H1 (cell line): ENCODE results near the gene LGR4. TPM values are rescaled to one million over a fixed set of nuclear protein-coding genes. Genes with fewer than 3 reads are reported as not detected.
A peak's percentile ranks its signal among the peaks of the same experiment; 100 is the strongest.

Experiments used
- CHD2 ChIP-seq: IDR thresholded peaks from 2 replicates; pipeline ENCODE4 v1.6.1; 2012; ENCODE audit warnings: low read length, improper control_type of control experiment
- CREB1 ChIP-seq: IDR thresholded peaks from 2 replicates; pipeline ENCODE4 v1.6.1; 2012; ENCODE audit warnings: inconsistent platforms
- EGR1 ChIP-seq: IDR thresholded peaks from 2 replicates; pipeline ENCODE4 v1.6.1; 2011; ENCODE audit warnings: low read depth, low read length, borderline replicate concordance
- EP300 ChIP-seq, 2 experiments: IDR thresholded peaks; 1 replicate in 1 of 2; 2 replicates in 1 of 2; pipeline ENCODE4 v1.6.1; 2011 to 2012; ENCODE audit warnings: low read depth in 2 of 2, low read length in 2 of 2, mild to moderate bottlenecking in 2 of 2, borderline replicate concordance in 1 of 2, inconsistent platforms in 1 of 2, moderate library complexity in 1 of 2
- EZH2 ChIP-seq: fragments of 200-600 bp; sonication (generic); IDR thresholded peaks from 2 replicates; pipeline ENCODE4 v1.7.1; 2012; ENCODE audit warnings: low read depth, mild to moderate bottlenecking, moderate library complexity, low read length, inconsistent platforms; ENCODE audit not compliant: severe bottlenecking
- FOSL1 ChIP-seq: IDR thresholded peaks from 2 replicates; pipeline ENCODE4 v1.6.1; 2011; ENCODE audit warnings: mild to moderate bottlenecking, low read depth, low read length, moderate library complexity; ENCODE audit not compliant: insufficient read depth
- HDAC2 ChIP-seq, 2 experiments: fragments of 300-600 bp in 1 of 2; sonication (generic) in 1 of 2; IDR thresholded peaks; 2 replicates each; pipeline ENCODE4 v1.6.1; 2011 to 2012; ENCODE audit warnings: low read depth in 2 of 2, low read length in 2 of 2, mild to moderate bottlenecking in 2 of 2, moderate library complexity in 2 of 2, borderline replicate concordance in 1 of 2, inconsistent platforms in 1 of 2
- JUND ChIP-seq: IDR thresholded peaks from 2 replicates; pipeline ENCODE4 v1.6.1; 2011; ENCODE audit warnings: mild to moderate bottlenecking, improper control_type of control experiment, low read length
- KDM1A ChIP-seq: fragments of 200-600, 300-600 bp; sonication (generic); IDR thresholded peaks from 2 replicates; pipeline ENCODE4 v1.7.1; 2016; ENCODE audit warnings: mild to moderate bottlenecking, low read length, borderline replicate concordance
- KDM5A ChIP-seq: fragments of 200-600 bp; IDR thresholded peaks from 2 replicates; pipeline ENCODE4 v1.7.1; 2012; ENCODE audit warnings: mild to moderate bottlenecking, low read length, inconsistent platforms, mixed read lengths
- MAFK ChIP-seq: IDR thresholded peaks from 2 replicates; pipeline ENCODE4 v1.6.1; 2012; ENCODE audit warnings: low read depth, mild to moderate bottlenecking, improper control_type of control experiment, low read length
- NRF1 ChIP-seq: IDR thresholded peaks from 2 replicates; pipeline ENCODE4 v1.6.1; 2011; ENCODE audit warnings: mild to moderate bottlenecking, low read depth, low read length, improper control_type of control experiment
- PHF8 ChIP-seq: fragments of 200-600 bp; sonication (generic); conservative IDR thresholded peaks from 2 replicates; pipeline ENCODE4 v1.7.1; 2012; ENCODE audit warnings: low read depth, mild to moderate bottlenecking, inconsistent platforms, low read length, moderate library complexity
- POLR2A ChIP-seq, 2 experiments: IDR thresholded peaks; 1 replicate in 1 of 2; 2 replicates in 1 of 2; pipeline ENCODE4 v1.6.1; 2011; ENCODE audit warnings: low read depth in 2 of 2, low read length in 2 of 2, mild to moderate bottlenecking in 2 of 2; ENCODE audit errors: control extremely low read depth in 1 of 2
- POLR2AphosphoS5 ChIP-seq: IDR thresholded peaks from 2 replicates; pipeline ENCODE4 v1.6.1; 2011; ENCODE audit warnings: low read depth, low read length
- RAD21 ChIP-seq, 2 experiments: IDR thresholded peaks in 1 of 2; conservative IDR thresholded peaks in 1 of 2; 2 replicates each; pipeline ENCODE4 v1.6.1; 2011; ENCODE audit warnings: low read depth in 2 of 2, low read length in 2 of 2, improper control_type of control experiment in 1 of 2, inconsistent platforms in 1 of 2, mild to moderate bottlenecking in 1 of 2, moderate library complexity in 1 of 2
- RNF2 ChIP-seq: fragments of 200-900, 300-1000 bp; sonication (generic); IDR thresholded peaks from 2 replicates; pipeline ENCODE4 v1.7.1; 2016; ENCODE audit warnings: borderline replicate concordance, low read depth, mild to moderate bottlenecking, antibody characterized with exemption, low read length; ENCODE audit not compliant: poor library complexity, severe bottlenecking; ENCODE audit errors: missing control alignments
- RXRA ChIP-seq: IDR thresholded peaks from 2 replicates; pipeline ENCODE4 v1.6.1; 2011; ENCODE audit warnings: low read depth, mild to moderate bottlenecking, low read length, moderate library complexity; ENCODE audit not compliant: insufficient read depth
- SP4 ChIP-seq: IDR thresholded peaks from 2 replicates; pipeline ENCODE4 v1.6.1; 2012; ENCODE audit warnings: low read length, inconsistent platforms
- SRF ChIP-seq: IDR thresholded peaks from 2 replicates; pipeline ENCODE4 v1.6.1; 2011; ENCODE audit warnings: mild to moderate bottlenecking, low read depth, low read length, moderate library complexity
- TAF7 ChIP-seq: optimal IDR thresholded peaks from 2 replicates; pipeline ENCODE3; 2011; ENCODE audit warnings: low read depth, mild to moderate bottlenecking, inconsistent platforms, low read length, moderate library complexity, borderline replicate concordance
- TEAD4 ChIP-seq: IDR thresholded peaks from 2 replicates; pipeline ENCODE4 v1.6.1; 2012; ENCODE audit warnings: low read depth, low read length, inconsistent platforms, mixed read lengths
- polyA plus RNA-seq, 7 experiments: library from polyadenylated mRNA; depleted of rRNA in 3 of 7; stranded (reverse) in 5 of 7; unstranded in 2 of 7; fragments of >200 nt in 5 of 7; fragments of 200-250 nt in 2 of 7; gene quantifications; 1 replicate in 5 of 7; 2 replicates in 1 of 7; 4 replicates in 1 of 7; pipeline versions ENCODE4 v1.2.1 to v1.2.3, GENCODE V29; 2011 to 2013; ENCODE audit warnings: missing spikeins in 2 of 7, mixed read lengths in 2 of 7
- total RNA-seq: library from RNA; stranded (reverse); fragmentation: NEBNext Ultra II Directional; extraction: Animal tissue kit (Norgen Biotek cat#: 25700); gene quantifications from 2 replicates; pipeline ENCODE4 v1.2.1, GENCODE V29; 2021
- TF ChIP-seq, protein P1 (sequence below): IDR thresholded peaks from 2 replicates; pipeline ENCODE4 v1.6.1; 2012; ENCODE audit warnings: low read length, inconsistent platforms

The LGR4 gene
- total and polyA plus RNA-seq, 2 of the 8 experiments (the other 6 are each of a cell fraction or from before 2014, with no cell fraction given): 26.6 to 61.7 TPM

DNA sequence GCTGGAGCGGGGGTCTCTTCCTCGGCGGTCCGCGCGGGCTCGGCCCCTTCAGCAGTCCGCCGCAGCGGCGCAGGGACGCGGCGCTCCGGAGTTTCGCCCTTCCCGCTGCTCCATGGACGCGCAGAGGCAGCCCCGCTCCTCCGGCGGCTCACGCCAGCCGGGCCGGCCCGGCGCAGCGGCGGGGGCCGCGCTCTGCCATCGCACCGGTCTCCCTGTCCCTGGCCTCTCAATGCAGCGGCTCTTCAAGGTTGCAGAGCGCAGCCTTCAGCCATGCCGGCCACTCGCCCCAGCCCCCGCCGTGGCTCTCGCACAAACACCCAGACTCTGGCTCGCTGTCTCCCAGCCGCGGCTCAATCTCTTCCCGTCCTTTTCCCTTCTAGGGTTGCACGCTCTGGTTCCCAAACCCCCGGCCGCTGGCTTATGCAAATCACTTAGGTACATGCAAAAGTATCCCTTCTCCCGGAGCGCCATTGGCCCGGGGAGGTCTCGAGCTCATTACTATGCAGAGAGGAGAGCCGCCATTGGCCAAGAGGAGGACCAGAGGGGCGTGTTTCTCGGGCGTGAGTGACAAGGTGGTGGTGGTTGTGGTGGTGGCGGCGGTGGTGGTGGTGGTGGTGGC, at the start of gene LGR4 (continued):
- TF ChIP-seq POLR2A (IDR thresholded peaks at IDR 0.05; ENCODE audit: control extremely low read depth in 1 of 2, low read depth in 2 of 2, low read length in 2 of 2) (peak; percentile 73 to 80), HDAC2 (IDR thresholded peaks at IDR 0.05; ENCODE audit: borderline replicate concordance in 1 of 2, low read depth in 2 of 2, low read length in 2 of 2) (0 out of 4 replicates have a peak, but pooled peaks of 1 of the 2 experiments have one; percentile 54), MAFK (no peak), EZH2 (no peak), KDM5A (no peak), RNF2 (no peak), RAD21 (IDR thresholded peaks at IDR 0.05 in 1 of 2, conservative IDR thresholded peaks at IDR 0.05 in 1 of 2; ENCODE audit: low read depth in 2 of 2, low read length in 2 of 2) (no peak), TEAD4 (no peak), EGR1 (no peak), FOSL1 (no peak), KDM1A (no peak), TAF7 (peak; percentile 94), SRF (no peak), NRF1 (no peak), RXRA (no peak), CHD2 (no peak), CREB1 (no peak), SP4 (peak; percentile 64; the same call in 1 of the 2 replicates), PHF8 (peak; percentile 61; the same call in 1 of the 2 replicates), POLR2AphosphoS5 (peak; percentile 76; the same call in 1 of the 2 replicates), EP300 (IDR thresholded peaks at IDR 0.05; ENCODE audit: borderline replicate concordance in 1 of 2, low read depth in 2 of 2, low read length in 2 of 2) (no peak), JUND (no peak)
- TF ChIP-seq, protein P1, sequence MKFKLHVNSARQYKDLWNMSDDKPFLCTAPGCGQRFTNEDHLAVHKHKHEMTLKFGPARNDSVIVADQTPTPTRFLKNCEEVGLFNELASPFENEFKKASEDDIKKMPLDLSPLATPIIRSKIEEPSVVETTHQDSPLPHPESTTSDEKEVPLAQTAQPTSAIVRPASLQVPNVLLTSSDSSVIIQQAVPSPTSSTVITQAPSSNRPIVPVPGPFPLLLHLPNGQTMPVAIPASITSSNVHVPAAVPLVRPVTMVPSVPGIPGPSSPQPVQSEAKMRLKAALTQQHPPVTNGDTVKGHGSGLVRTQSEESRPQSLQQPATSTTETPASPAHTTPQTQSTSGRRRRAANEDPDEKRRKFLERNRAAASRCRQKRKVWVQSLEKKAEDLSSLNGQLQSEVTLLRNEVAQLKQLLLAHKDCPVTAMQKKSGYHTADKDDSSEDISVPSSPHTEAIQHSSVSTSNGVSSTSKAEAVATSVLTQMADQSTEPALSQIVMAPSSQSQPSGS: no peak
